Stimulated activated CD4-positive, alpha-beta T cell treated with anti-CD3 and anti-CD28 coated beads, Interleukin-1b, Interleukin-23, amount 100 ng/mL, for 24 hours (primary cell): ENCODE measurements around the gene CREB3L1.
A peak's percentile ranks its signal among the peaks of the same experiment; 100 is the strongest.

Source experiments
- DNase-seq, 4 experiments: peaks; one replicate each; pipeline ENCODE4 v3.0.0-alpha.2; 2020; ENCODE audit warnings: low read depth in 4 of 4, low spot score in 1 of 4

Gene CREB3L1

GRCh38 chr11:46342239-46342638 lies 64.8 kb downstream of the CREB3L1 start:
- no peak for DNase-seq

GRCh38 chr11:46343520-46343919 lies 66.1 kb downstream of the CREB3L1 start:
- DNase-seq: no peak

- DNase-seq: no peak
Measured at GRCh38 chr11:46345131-46345597, 67.7 kb downstream of the CREB3L1 start.

GRCh38 chr11:46345881-46346484 lies 68.5 kb downstream of the CREB3L1 start:
- DNase-seq: no peak

- peak; percentile 67 to 80 (median 74) for DNase-seq
Measured at GRCh38 chr11:46346886-46347636, 69.6 kb downstream of the CREB3L1 start, which contains the start of gene DGKZ. DGKZ (plus strand) TSS chr11:46347463; CDS start chr11:46347660, 197 bp downstream.

GRCh38 chr11:46347637-46348311 lies 70.3 kb downstream of the CREB3L1 start:
- no peak for DNase-seq

DNA sequence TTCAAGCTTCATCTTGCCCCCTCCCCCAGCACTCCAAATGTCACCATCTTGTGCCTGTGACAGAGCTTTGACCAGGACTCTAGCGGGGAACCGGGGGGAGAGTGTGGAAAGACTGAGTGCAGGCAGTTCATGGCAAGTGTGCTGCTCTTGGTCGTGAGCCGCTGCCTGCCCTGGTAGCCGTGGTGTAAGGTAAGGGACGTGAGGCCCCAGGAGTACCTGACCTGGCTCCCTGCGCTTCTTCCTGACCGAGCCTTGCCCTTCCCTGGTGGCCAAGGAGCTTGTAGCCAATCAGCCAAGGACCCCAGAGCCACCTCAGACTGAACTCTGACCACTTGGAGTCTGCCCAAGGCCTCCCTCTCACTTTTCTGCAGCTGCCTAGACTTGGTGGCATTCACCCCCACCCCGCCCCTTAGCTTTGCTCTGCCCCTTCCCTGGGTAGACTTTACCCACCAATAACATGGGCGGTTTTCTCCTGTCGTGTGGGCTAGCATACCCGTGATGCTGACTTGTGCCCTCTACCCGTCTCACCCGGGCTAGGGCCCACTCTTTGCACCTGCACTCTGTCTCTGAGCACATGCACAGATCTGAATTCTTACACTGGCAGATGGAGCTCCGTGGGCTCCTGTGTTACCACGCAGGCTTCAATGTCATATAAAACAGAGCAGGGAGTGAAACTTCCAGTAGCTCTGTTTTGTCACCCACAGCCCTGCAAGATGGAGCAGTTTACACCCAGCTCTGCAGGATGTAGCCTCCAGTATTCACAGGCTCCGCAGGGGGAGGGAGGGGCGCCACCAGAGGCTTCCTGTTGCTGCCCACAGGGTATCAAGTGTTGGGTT lies 71.3 kb downstream of the CREB3L1 start:
- peak in 1 of 4 experiments; percentile 28 for DNase-seq

DNA sequence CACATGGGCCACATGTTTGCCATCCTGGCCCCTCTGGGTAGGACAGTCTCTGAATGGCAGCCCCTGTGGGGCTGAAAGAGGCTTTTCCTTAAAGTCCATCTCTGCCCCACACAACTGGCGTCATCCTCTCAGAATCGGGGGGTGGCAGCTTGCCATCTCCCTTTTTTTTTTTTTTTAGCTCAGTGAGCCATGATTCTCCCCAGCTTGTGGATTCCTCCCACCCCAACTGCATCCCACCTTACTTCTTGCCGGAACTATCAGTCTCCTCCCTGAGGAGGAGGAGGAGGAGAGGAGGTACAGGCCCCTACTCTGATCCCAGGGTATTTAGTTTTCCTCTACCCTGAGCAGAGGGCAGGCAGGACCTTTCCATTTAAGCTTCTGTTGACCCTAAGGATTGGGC lies 73.2 kb downstream of the CREB3L1 start:
- no peak for DNase-seq

- no peak for DNase-seq
Measured at GRCh38 chr11:46351148-46351547, 73.7 kb downstream of the CREB3L1 start.

DNA sequence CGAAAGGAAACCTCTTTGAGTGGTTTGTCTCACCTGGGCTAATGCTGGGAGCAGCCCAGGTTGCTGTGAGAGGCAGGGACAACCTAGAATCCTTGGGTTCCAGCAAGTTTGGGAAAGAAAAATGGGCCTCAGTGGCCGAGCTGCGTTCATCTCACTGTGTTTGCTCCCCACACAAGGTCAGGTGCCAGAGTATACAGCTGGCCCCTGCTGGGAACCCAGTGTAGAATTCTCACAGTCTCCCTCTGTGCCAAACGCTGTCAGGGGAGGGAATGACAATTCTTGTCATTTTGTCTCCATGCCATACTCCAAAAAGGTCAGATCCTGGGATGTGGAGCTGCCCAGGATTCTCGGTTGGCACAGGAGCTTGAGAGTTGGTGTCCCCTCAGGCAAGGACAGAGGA lies 74.1 kb downstream of the CREB3L1 start:
- DNase-seq: no peak

GRCh38 chr11:46352063-46352841 lies 74.8 kb downstream of the CREB3L1 start:
- peak in 2 of 4 experiments; percentile 48 to 52 for DNase-seq

DNA sequence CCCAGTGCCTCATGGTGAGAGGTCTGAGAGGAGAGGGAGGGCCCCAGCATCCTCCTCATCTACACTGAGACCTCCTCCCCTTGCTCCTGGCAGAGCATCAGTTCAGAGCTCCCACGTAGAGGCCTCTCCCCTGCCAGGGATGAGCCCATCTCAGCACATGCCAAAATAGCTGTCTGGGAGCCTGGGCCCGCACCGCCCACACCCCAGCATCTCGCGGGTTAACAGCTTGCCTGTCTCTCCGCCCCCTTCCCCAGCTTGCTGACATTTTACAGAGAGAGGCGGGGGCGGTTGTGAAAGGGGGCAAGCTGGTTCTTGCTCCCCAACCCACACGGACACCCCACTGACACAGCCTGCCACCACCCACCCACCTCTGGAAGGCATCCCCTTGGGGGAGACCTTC lies 76.2 kb downstream of the CREB3L1 start:
- peak in 1 of 4 experiments; percentile 41 for DNase-seq

DNA sequence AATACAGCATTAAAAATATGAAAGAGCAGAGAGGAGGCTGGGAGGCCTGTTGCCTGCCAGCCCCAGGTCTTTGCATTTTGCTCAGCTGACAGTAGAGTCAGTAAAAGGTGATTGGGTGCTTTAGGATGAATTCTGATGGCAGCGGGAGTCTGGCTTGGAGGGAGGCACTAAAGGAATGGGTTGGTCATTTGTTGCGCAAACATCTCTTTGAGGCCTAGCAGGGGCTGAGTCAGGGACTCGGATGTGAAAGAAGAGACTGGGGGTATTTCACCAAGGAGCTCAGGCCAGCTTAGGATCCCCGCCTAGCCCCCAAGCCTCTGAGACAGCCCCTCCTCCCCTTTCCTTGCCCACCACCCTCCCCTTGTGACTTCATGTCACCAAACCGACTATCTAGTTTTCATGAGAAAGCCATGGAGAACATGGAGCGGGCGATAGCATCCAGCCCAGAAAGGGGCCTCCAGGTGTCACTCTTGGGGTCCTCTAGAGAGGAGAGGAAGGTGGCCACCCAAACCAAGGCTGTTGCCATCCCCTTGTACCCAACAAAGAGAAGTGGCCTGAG lies 79.5 kb downstream of the CREB3L1 start:
- no peak for DNase-seq

DNA sequence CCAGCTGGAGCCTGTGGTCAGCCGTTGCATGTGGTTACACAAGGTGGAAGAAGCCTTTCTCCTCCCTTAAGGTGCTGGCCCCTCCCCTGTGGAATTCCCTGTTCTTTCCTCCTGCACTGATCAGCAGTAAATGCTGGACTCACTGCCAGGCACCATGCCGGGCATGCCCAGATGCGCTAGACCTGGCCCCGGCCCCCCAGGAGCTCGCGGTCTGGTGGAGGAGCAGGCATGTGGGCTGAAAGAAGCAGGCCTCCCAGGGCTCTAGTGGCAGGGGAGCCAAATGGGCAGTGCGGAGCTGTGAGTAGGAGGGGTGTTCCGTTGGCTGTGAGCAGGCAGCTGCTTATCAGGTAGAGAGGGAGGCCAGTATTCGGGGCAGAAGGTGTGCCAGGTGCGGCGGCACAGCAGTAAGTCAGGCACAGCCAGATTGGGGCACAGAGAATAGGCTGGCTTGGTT lies 80.0 kb downstream of the CREB3L1 start:
- no peak for DNase-seq

GRCh38 chr11:46359953-46360352 lies 82.5 kb downstream of the CREB3L1 start:
- no peak for DNase-seq

GRCh38 chr11:46360878-46361277 lies 83.4 kb downstream of the CREB3L1 start:
- no peak for DNase-seq

DNA sequence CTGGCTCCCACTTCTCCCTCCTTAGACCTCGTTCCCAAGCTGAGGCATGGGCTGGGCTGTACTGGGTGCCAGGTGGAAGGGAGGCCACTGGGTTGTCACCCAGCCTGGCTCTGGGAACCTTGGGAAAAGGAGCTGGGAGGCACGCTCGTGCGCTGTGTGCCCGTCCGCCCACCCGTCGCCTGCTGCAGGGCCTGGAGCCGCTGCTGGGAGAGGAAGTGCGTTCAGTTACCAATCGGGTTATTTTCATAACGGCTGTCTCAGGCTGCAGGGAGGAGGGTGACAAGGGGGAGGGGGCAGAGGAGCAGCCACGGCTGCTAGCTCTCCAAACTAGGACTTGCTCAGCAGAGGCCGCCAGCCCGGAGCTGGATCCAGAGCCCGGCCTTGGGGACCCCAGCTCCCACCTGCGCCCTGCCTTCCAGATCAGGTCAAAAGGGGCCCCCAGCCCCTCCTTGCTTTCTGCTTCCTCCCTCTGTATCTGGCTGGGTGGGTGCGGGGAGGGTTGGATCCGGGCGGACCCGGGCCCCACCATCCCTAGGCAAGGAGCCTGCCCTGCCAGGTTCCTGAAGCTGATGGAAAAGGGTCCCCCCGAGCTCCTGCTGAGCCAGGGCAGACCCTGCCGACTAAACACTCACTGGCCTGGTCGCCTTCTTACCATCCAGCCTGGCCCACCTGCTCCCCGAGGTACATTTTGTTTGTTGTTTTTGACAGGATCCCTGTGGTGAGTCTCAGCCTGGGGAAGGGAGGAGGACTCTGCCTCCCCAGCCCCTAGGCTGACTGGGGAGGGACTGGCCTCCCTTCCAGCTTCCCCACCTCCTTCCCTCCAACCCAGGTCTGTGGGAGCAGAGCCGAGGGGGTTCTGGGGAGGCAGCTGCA lies 84.1 kb downstream of the CREB3L1 start:
- DNase-seq: peak in 2 of 4 experiments; percentile 49 to 58

GRCh38 chr11:46362156-46363030 lies 84.9 kb downstream of the CREB3L1 start:
- DNase-seq: no peak
